HG03442 (cell line): ENCODE data around the gene NR4A2.
A peak's percentile ranks its signal among the peaks of the same experiment; 100 is the strongest.

Experiments used
- ATAC-seq: cut with Tn5 transposase; IDR thresholded peaks from one replicate; pipeline ENCODE4 v1.9.1; 2021; ENCODE audit warnings: mild to moderate bottlenecking, moderate library complexity; ENCODE audit not compliant: unreplicated experiment

Gene NR4A2

GRCh38 chr2:156332534-156333273 lies at the start of gene NR4A2:
Gene NR4A2 (minus strand): TSS chr2:156332721. CDS start chr2:156330186, 2,535 bp downstream.
- peak; percentile 69 for ATAC-seq

- peak; percentile 89 for ATAC-seq
These were observed 47.7 kb upstream of the NR4A2 start for GRCh38 chr2:156380117-156380645.

- ATAC-seq, result no peak
These were observed 47.2 kb upstream of the NR4A2 start for GRCh38 chr2:156379714-156380113.

- peak; percentile 55 for ATAC-seq
These were observed 46.5 kb upstream of the NR4A2 start for GRCh38 chr2:156379071-156379470.

GRCh38 chr2:156366753-156367152 lies 34.2 kb upstream of the NR4A2 start:
- ATAC-seq, result no peak

- no peak for ATAC-seq
These were observed 30.6 kb upstream of the NR4A2 start for GRCh38 chr2:156363141-156363540.

GRCh38 chr2:156356014-156356754 lies 23.7 kb upstream of the NR4A2 start:
- no peak for ATAC-seq

- no peak for ATAC-seq
These were observed 20.4 kb upstream of the NR4A2 start for GRCh38 chr2:156352911-156353310.

GRCh38 chr2:156350374-156351142 lies 18.0 kb upstream of the NR4A2 start:
- no peak for ATAC-seq

- ATAC-seq, result no peak
These were observed 17.1 kb upstream of the NR4A2 start for GRCh38 chr2:156349605-156350004.

- ATAC-seq, result no peak
These were observed 16.6 kb upstream of the NR4A2 start for GRCh38 chr2:156349161-156349560.

GRCh38 chr2:156347431-156347830 lies 14.9 kb upstream of the NR4A2 start:
- ATAC-seq, result no peak

- ATAC-seq, result no peak
These were observed 14.2 kb upstream of the NR4A2 start for GRCh38 chr2:156346731-156347130.

GRCh38 chr2:156345582-156345981 lies 13.1 kb upstream of the NR4A2 start:
- ATAC-seq, result no peak

GRCh38 chr2:156343940-156344301 lies 11.4 kb upstream of the NR4A2 start:
- no peak for ATAC-seq

GRCh38 chr2:156343096-156343939 lies 10.8 kb upstream of the NR4A2 start:
- ATAC-seq, result no peak

- peak; percentile 48 for ATAC-seq
These were observed 10.0 kb upstream of the NR4A2 start for GRCh38 chr2:156342254-156343095.

- peak; percentile 81 for ATAC-seq
These were observed 9.1 kb upstream of the NR4A2 start for GRCh38 chr2:156341452-156342253.
